GM18505 (cell line): Measurements from ENCODE around the gene PRRG2.

Experiments
- ATAC-seq: cut with Tn5 transposase; IDR thresholded peaks from one replicate; pipeline ENCODE4 v1.9.1; 2021; ENCODE audit not compliant: unreplicated experiment
- POLR2A ChIP-seq: IDR thresholded peaks from 4 replicates; pipeline ENCODE4 v1.6.1; 2011; ENCODE audit warnings: borderline replicate concordance; ENCODE audit not compliant: insufficient read depth, insufficient read length; ENCODE audit errors: extremely low read depth

PRRG2 gene

GRCh38 chr19:49551531-49551930, 29.6 kb upstream of the PRRG2 start:
- no peak for ATAC-seq
- no peak for TF ChIP-seq POLR2A

GRCh38 chr19:49552749-49553148, 28.4 kb upstream of the PRRG2 start:
- TF ChIP-seq POLR2A: no peak
- no peak for ATAC-seq

- no peak for TF ChIP-seq POLR2A
- ATAC-seq: no peak
Measured at GRCh38 chr19:49553451-49554271, 27.5 kb upstream of the PRRG2 start.

GRCh38 chr19:49554701-49555181, 26.4 kb upstream of the PRRG2 start:
- no peak for TF ChIP-seq POLR2A
- ATAC-seq: no peak

- no peak for ATAC-seq
- no peak for TF ChIP-seq POLR2A
Measured at GRCh38 chr19:49555600-49556411, 25.3 kb upstream of the PRRG2 start.

GRCh38 chr19:49556412-49557398, 24.4 kb upstream of the PRRG2 start:
- no peak for TF ChIP-seq POLR2A
- no peak for ATAC-seq

GRCh38 chr19:49557641-49558325, 23.3 kb upstream of the PRRG2 start:
- no peak for TF ChIP-seq POLR2A
- no peak for ATAC-seq

- ATAC-seq: no peak
- no peak for TF ChIP-seq POLR2A
Measured at GRCh38 chr19:49558591-49558990, 22.5 kb upstream of the PRRG2 start.

GRCh38 chr19:49559443-49559842, 21.7 kb upstream of the PRRG2 start:
- no peak for TF ChIP-seq POLR2A

GRCh38 chr19:49559928-49560327, 21.2 kb upstream of the PRRG2 start:
- TF ChIP-seq POLR2A: no peak
- no peak for ATAC-seq

More at GRCh38 chr19:49559443-49559842, 21.7 kb upstream of the PRRG2 start:
- no peak for ATAC-seq

- ATAC-seq: no peak
- no peak for TF ChIP-seq POLR2A
Measured at GRCh38 chr19:49560358-49560900, 20.7 kb upstream of the PRRG2 start.

GRCh38 chr19:49564616-49565045, 16.5 kb upstream of the PRRG2 start:
- TF ChIP-seq POLR2A: no peak
- ATAC-seq: no peak
